Activated CD4-positive, alpha-beta T cell treated with anti-CD3 and anti-CD28 coated beads, Interleukin-10, Interleukin-2, amounts not matched to agents 100 ng/mL and 50 ng/mL, durations not matched to agents 16 hours and 8 hours (primary cell): ENCODE data around the gene MSI2.
A peak's percentile ranks its signal among the peaks of the same experiment; 100 is the strongest.

Source experiments
- DNase-seq: peaks from one replicate; pipeline ENCODE4 v3.0.0-alpha.2; 2020

MSI2 gene

GRCh38 chr17:57420734-57421717, 164.7 kb downstream of the MSI2 start:
- no peak for DNase-seq

GRCh38 chr17:57422574-57423164, 166.3 kb downstream of the MSI2 start:
- DNase-seq: peak; percentile 64

- no peak for DNase-seq
Measured at GRCh38 chr17:57423541-57423940, 167.2 kb downstream of the MSI2 start.

- no peak for DNase-seq
Measured at GRCh38 chr17:57424273-57424672, 167.9 kb downstream of the MSI2 start.

- DNase-seq: no peak
Measured at GRCh38 chr17:57424777-57425188, 168.5 kb downstream of the MSI2 start.

GRCh38 chr17:57425431-57425830, 169.1 kb downstream of the MSI2 start:
- DNase-seq: no peak

GRCh38 chr17:57425903-57426880, 169.9 kb downstream of the MSI2 start:
- peak; percentile 36 for DNase-seq

- DNase-seq: no peak
Measured at GRCh38 chr17:57429966-57430365, 173.6 kb downstream of the MSI2 start.

- no peak for DNase-seq
Measured at GRCh38 chr17:57431415-57431814, 175.1 kb downstream of the MSI2 start.

GRCh38 chr17:57432507-57433277, 176.4 kb downstream of the MSI2 start:
- no peak for DNase-seq

GRCh38 chr17:57433452-57433851, 177.1 kb downstream of the MSI2 start:
- DNase-seq: no peak

GRCh38 chr17:57434361-57434760, 178.0 kb downstream of the MSI2 start:
- no peak for DNase-seq

- DNase-seq: no peak
Measured at GRCh38 chr17:57436565-57436964, 180.2 kb downstream of the MSI2 start.

- no peak for DNase-seq
Measured at GRCh38 chr17:57438066-57438731, 181.9 kb downstream of the MSI2 start.

- DNase-seq: no peak
Measured at GRCh38 chr17:57439651-57440050, 183.3 kb downstream of the MSI2 start.

- DNase-seq: peak; percentile 84
Measured at GRCh38 chr17:57440522-57441269, 184.4 kb downstream of the MSI2 start.

GRCh38 chr17:57441270-57441600, 184.9 kb downstream of the MSI2 start:
- DNase-seq: no peak

GRCh38 chr17:57442401-57442823, 186.1 kb downstream of the MSI2 start:
- DNase-seq: no peak

GRCh38 chr17:57442914-57443571, 186.7 kb downstream of the MSI2 start:
- DNase-seq: peak; percentile 89

- DNase-seq: no peak
Measured at GRCh38 chr17:57443781-57444180, 187.5 kb downstream of the MSI2 start.
